HG03342 (cell line): ENCODE results near the gene COL24A1.
"Not testable (repeated sequence)": the region's sequence is repeated elsewhere in the genome, so short reads cannot be mapped to it uniquely, and the experiment has no call there.

ENCODE experiments used
- ATAC-seq: cut with Tn5 transposase; IDR thresholded peaks from one replicate; pipeline ENCODE4 v1.9.1; 2021; ENCODE audit warnings: mild to moderate bottlenecking, moderate library complexity; ENCODE audit not compliant: unreplicated experiment

COL24A1 gene

GRCh38 chr1:85824066-85824840, 332.3 kb downstream of the COL24A1 start:
- no peak for ATAC-seq

DNA sequence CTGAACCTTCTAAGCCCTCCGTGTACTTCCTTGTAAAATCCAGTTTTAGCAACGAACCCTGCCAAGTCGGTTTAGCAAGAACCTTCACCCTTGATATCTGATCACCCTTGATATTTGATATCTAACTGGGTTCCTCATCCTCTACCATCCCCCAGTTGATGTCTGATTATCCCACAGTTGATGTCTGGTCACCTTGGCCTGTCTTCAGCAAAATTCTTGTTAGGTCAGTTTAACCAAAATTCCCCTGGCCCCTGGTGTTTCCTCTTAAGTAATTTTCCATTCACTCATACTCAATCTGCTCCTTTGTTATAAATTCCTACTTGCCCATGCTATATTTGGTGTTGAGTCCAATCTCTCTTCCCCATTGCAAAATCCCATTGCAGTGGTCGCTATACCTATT, 333.9 kb downstream of the COL24A1 start:
- no peak for ATAC-seq

DNA sequence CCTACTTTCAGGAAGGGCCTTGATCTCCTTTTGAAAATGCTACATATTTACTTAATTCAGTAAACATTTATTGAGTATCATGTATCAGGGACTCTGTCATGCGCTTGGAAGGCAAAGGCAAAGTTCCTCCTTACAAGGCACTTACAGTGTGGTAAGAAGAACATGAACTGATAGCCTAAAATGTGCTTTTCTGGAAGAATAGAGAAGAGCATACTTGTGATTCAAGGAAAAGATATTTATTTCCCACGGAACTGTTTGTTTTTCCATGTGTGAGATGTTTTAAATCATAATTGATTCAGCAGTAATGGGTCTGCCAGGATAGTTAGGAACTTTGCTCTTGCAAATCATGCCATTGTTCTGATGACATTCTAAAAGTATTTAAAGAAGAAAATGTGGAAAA, 338.2 kb downstream of the COL24A1 start:
- no peak for ATAC-seq

DNA sequence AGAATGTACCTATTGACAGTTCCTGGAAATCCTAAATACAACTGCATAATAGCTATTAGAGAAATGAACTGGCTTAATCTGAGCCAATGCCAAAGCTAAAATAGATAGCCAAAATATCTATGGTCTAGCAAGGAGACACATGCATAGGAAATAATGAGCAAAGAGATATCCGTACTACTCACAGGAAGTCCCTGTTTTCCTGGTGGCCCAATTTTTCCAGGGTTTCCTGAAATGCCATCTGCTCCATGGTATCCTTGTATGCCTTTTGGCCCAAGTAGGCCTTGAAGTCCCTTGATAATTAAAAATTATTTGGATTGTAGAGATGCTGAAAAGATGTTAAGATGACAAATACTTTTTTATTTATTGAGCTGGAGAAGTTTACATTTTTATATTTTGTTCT, 340.0 kb downstream of the COL24A1 start:
- no peak for ATAC-seq

GRCh38 chr1:85815906-85816305, 340.7 kb downstream of the COL24A1 start:
- ATAC-seq, result no peak

- no peak for ATAC-seq
Measured at GRCh38 chr1:85806236-85806965, 350.2 kb downstream of the COL24A1 start.

DNA sequence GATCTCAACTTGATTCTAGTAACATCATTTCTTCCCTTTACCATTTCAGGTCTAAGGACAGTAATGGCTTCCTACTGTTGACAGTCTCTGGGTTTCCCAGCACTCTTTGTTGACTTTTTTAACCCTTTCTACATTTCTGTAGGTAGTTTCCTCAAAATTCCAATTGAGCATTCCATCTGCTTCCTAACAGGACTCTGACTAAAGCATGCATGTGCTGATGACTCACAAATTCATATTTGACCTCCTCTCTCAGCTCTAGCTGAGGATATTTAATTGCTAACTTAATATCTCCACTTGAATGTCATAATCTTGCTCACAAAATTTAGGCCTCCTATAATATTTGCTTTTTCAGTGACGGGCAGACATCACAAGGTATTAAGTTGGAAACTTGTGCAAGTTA, 355.1 kb downstream of the COL24A1 start:
- no peak for ATAC-seq

- no peak for ATAC-seq
Measured at GRCh38 chr1:85799737-85800136, 356.8 kb downstream of the COL24A1 start.

GRCh38 chr1:85798419-85798818, 358.2 kb downstream of the COL24A1 start:
- no peak for ATAC-seq

- not testable (repeated sequence) for ATAC-seq
Measured at GRCh38 chr1:85777021-85777420, 379.6 kb downstream of the COL24A1 start.

DNA sequence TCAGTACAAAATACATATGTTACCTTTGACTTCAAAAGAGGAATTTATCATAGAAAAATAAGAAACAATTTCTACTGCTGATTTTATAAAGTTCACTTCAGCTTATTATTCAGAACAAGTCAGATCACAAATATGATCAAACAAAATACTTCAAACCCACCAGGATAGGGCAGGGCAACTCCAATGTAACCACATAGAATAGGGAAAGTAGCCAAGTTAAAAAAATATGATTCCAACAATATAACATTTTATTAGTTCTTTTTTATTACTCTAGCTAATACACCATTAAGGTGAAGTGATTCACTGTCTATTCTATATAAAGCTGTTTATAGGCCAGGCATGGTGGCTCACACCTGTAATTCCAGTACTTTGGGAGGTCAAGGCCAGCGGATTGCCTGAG, 393.8 kb downstream of the COL24A1 start:
- ATAC-seq, result no peak

DNA sequence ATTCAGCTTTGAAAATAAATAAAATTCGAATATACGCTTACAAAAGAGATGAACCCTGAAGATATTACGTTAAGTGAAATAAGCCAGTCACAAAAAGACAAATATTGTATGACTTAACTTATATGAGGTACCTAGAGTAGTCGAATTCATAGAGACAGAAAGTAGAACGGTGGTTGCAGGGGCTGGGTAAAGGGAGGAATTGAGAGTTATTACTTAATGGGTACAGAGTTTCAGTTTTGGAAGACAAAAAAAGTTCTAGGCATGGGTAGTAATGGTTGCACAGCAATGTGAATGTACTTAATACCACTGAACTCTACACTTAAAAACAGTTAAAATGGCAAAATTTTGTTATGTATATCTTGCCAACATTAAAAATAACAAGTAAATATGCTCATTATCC, 399.7 kb downstream of the COL24A1 start:
- no peak for ATAC-seq

- ATAC-seq, result no peak
Measured at GRCh38 chr1:85748120-85748519, 408.5 kb downstream of the COL24A1 start.

GRCh38 chr1:85746777-85747176, 409.8 kb downstream of the COL24A1 start:
- no peak for ATAC-seq

DNA sequence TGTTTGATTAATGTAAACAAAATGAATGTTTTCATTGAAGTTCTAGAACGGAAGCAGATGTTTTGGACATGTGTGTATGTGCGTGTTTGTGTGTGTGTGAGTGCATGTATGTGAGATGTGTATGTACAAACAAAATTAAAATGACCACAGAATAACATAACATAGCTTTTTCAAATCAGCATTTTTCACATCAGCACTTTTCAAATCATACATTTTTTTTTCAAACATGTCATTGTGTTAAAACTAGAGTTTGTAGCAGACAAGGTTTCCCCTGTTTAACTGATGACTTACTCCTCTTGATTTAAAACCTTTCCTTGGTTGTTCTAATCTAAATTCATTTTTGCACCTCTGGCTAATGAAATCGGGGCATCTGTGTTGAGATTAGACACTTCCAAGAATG, 412.8 kb downstream of the COL24A1 start:
- no peak for ATAC-seq

DNA sequence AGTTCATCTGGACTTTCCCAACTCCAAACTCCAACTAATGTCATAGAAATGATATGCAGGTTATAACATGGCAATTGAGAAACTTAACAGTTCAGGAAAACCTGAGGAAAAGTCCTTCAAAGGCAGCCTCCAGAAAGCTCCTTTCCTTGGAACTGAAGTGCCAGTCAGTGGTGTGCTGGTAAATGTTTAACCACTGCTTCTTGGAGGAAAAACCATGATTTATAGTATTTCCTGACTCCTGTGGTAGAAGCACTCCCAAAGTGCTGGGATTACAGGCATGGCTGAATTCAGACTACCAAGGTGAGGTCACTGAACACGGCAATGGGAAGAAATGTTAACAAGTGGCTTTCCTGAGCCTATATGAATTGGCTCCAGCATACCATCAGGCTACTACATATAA, 421.6 kb downstream of the COL24A1 start:
- no peak for ATAC-seq

DNA sequence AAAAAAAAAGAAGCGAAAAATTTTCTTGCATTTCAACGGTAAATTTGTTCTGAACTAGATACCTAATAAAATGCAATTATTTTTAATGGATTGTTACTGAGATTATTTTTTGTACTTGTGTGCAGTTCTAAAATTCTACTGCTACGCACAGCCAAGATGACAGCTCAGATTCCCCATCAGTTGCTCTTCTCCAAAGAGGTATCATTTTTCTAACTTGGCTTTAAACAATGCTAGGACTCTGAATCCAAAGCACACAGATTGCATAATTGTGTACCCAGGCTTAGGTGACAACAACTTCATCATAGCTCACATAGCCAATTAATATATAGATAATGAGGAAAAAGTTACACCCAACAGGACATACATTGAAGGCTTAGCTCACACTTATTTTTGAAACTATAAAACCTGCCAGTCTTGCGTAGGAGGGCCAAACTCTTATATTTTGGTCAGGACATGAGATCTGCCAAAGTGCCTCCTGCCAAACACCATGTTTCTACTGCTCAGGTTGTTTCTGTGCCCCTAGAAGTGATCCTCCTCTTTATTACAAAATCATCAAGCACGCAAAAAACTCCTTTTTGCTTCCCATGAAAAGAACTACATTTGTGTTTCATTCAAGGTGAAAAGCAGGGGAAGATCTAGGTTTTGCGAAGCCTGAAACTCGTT, 437.8 kb downstream of the COL24A1 start:
- ATAC-seq, result no peak

- not testable (repeated sequence) for ATAC-seq
Measured at GRCh38 chr1:85714418-85715114, 442.0 kb downstream of the COL24A1 start.

DNA sequence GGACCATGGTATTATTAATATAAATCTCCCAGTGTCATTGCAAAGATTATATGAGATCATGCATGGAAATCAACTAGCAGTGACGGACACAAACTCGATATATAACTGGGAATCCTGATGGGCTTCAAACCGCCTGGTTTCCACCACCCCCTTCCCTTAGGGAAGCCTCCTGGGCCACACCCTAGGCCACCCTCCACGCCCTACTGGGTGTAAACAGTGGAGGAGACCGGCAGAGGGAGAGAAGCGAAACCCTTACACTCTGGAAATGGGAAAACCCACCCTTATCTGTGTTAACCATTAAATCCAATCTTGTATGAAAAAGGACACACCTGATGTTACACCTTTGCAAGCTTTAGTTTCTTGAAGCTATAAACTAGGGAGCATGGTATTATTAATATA, 447.7 kb downstream of the COL24A1 start:
- no peak for ATAC-seq

DNA sequence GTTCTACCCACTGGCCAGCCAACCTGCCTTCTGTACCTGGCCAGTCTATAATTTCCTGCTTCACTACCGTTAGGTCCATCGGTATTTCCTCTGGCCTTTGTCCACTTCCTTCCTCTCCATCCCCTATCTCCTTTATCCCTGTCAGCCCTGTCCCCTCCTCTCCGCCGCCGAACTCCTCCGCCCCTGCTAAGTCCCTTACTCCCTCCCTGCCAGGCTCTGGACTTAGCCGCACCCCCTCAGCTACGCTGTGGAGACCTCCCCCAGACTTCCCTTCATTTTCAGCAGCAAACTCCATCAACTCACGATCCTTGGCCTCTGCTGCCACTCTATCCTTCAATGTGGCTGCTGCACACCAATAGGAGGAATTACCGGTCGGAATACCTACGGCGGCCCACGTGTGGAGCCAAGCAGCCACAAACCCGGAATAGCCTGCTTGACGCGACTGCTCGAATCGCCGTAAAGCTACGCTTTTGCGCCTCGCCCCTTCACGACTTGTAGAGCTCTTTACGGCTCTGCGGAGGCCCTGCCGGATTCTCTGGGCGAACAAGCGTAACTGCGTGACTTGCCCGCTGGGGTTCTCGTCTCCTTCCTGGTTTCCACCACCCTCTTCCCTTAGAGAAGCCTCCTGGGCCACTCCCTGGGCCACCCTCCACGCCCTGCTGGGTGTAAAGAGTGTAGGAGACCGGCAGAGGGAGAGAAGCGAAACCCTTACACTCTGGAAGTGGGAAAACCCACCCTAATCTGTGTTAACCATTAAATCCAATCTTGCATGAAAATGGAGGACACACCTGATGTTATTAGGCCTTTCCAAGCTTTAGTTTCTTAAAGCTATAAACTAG, 448.4 kb downstream of the COL24A1 start, which contains the start of gene ZNHIT6:
ZNHIT6 (minus strand) TSS at position 444 of the 839 bp plus-strand sequence; CDS start at position 295, 149 bp downstream.
- peak; percentile 90 for ATAC-seq
